Central memory CD8-positive, alpha-beta T cell (primary cell): ENCODE measurements around the gene CLDN5.

ENCODE experiments used
- ATAC-seq: fragments of 150-1000 bp; cut with Tn5 transposase; replicated peaks from 2 replicates; pipeline ENCODE4 v1.10.0; 2022; ENCODE audit warnings: mild to moderate bottlenecking, moderate FRiP score, moderate number of reproducible peaks; ENCODE audit not compliant: poor library complexity, severe bottlenecking; ENCODE audit errors: extremely low read depth
- DNase-seq, 2 donors: peaks; one replicate each; pipeline ENCODE4 v3.0.0; 2021; ENCODE audit warnings: low spot score in 2 of 2
- H3K27ac Mint-ChIP-seq: one replicate; pipeline ENCODE4 v1.8.0; 2022; ENCODE audit warnings: low read depth, mild to moderate bottlenecking, moderate library complexity, mixed read lengths
- H3K27me3 Mint-ChIP-seq: one replicate; pipeline ENCODE4 v1.8.0; 2022; ENCODE audit warnings: mixed read lengths
- H3K36me3 Mint-ChIP-seq: one replicate; pipeline ENCODE4 v1.8.0; 2022; ENCODE audit warnings: mild to moderate bottlenecking, moderate library complexity, mixed read lengths; ENCODE audit not compliant: insufficient read depth
- H3K4me1 Mint-ChIP-seq: one replicate; pipeline ENCODE4 v1.8.0; 2022; ENCODE audit warnings: mixed read lengths
- H3K4me3 Mint-ChIP-seq: one replicate; pipeline ENCODE4 v1.8.0; 2022; ENCODE audit warnings: mild to moderate bottlenecking, moderate library complexity, mixed read lengths
- H3K9me3 Mint-ChIP-seq: one replicate; pipeline ENCODE4 v1.8.0; 2022; ENCODE audit warnings: mixed read lengths

CLDN5 gene

GRCh38 chr22:19516378-19517170, 7.6 kb downstream of the CLDN5 start:
- Mint-ChIP-seq H3K9me3 (no peaks in the 10 kb centered on the region), H3K4me3 (no peak overlapping the region), H3K27ac (no peak overlapping the region), H3K36me3 (no peaks in the 10 kb centered on the region), H3K27me3 (no peaks in the 10 kb centered on the region), H3K4me1 (no peaks in the 10 kb centered on the region)
- DNase-seq: no peak
- no peak for ATAC-seq

GRCh38 chr22:19515654-19516377, 8.4 kb downstream of the CLDN5 start:
- ATAC-seq (no peak), DNase-seq (no peak)
- no peaks in the 10 kb centered on the region for H3K9me3 Mint-ChIP-seq
- H3K4me1 Mint-ChIP-seq: no peaks in the 10 kb centered on the region
- H3K36me3 Mint-ChIP-seq: no peaks in the 10 kb centered on the region
- no peak overlapping the region for H3K4me3 Mint-ChIP-seq
- no peaks in the 10 kb centered on the region for H3K27me3 Mint-ChIP-seq
- no peak overlapping the region for H3K27ac Mint-ChIP-seq

GRCh38 chr22:19514831-19515565, 9.2 kb downstream of the CLDN5 start:
- Mint-ChIP-seq H3K9me3 (no peaks in the 10 kb centered on the region), H3K36me3 (no peaks in the 10 kb centered on the region), H3K4me1 (no peaks in the 10 kb centered on the region), H3K27ac (no peak overlapping the region), H3K4me3 (no peak overlapping the region), H3K27me3 (no peaks in the 10 kb centered on the region)
- no peak for ATAC-seq
- no peak for DNase-seq

GRCh38 chr22:19513823-19514222, 10.4 kb downstream of the CLDN5 start:
- Mint-ChIP-seq H3K4me1 (no peaks in the 10 kb centered on the region), H3K9me3 (no peaks in the 10 kb centered on the region), H3K36me3 (no peaks in the 10 kb centered on the region), H3K4me3 (no peak overlapping the region), H3K27ac (peak overlapping the region; percentile 1), H3K27me3 (no peaks in the 10 kb centered on the region)
- DNase-seq (no peak), ATAC-seq (no peak)

- Mint-ChIP-seq H3K27ac (no peak overlapping the region), H3K36me3 (peaks cover 2% of the 10 kb centered on the region), H3K9me3 (no peaks in the 10 kb centered on the region), H3K27me3 (no peaks in the 10 kb centered on the region), H3K4me3 (no peak overlapping the region), H3K4me1 (peaks cover 1% of the 10 kb centered on the region)
- ATAC-seq (no peak), DNase-seq (no peak)
These were observed 13.3 kb downstream of the CLDN5 start for GRCh38 chr22:19510919-19511341.

- no peak for ATAC-seq
- DNase-seq: no peak
- no peaks in the 10 kb centered on the region for H3K9me3 Mint-ChIP-seq
- no peak overlapping the region for H3K4me3 Mint-ChIP-seq
- H3K4me1 Mint-ChIP-seq: peaks cover 10% of the 10 kb centered on the region
- no peaks in the 10 kb centered on the region for H3K27me3 Mint-ChIP-seq
- peaks cover 3% of the 10 kb centered on the region for H3K36me3 Mint-ChIP-seq
- no peak overlapping the region for H3K27ac Mint-ChIP-seq
These were observed 14.3 kb downstream of the CLDN5 start for GRCh38 chr22:19509923-19510322.

GRCh38 chr22:19509191-19509590, 15.0 kb downstream of the CLDN5 start:
- no peak for DNase-seq
- Mint-ChIP-seq H3K27ac (no peak overlapping the region), H3K36me3 (peaks cover 3% of the 10 kb centered on the region), H3K9me3 (no peaks in the 10 kb centered on the region), H3K4me1 (peaks cover 10% of the 10 kb centered on the region), H3K4me3 (no peak overlapping the region), H3K27me3 (no peaks in the 10 kb centered on the region)
- ATAC-seq: no peak

GRCh38 chr22:19508024-19508776, 16.0 kb downstream of the CLDN5 start:
- no peak overlapping the region for H3K4me3 Mint-ChIP-seq
- ATAC-seq (no peak), DNase-seq (no peak)
- peaks cover 10% of the 10 kb centered on the region for H3K4me1 Mint-ChIP-seq
- no peak overlapping the region for H3K27ac Mint-ChIP-seq
- peaks cover 3% of the 10 kb centered on the region for H3K36me3 Mint-ChIP-seq
- H3K9me3 Mint-ChIP-seq: no peaks in the 10 kb centered on the region
- H3K27me3 Mint-ChIP-seq: no peaks in the 10 kb centered on the region

- Mint-ChIP-seq H3K27ac (no peak overlapping the region), H3K4me1 (peaks cover 10% of the 10 kb centered on the region), H3K36me3 (peaks cover 3% of the 10 kb centered on the region), H3K27me3 (no peaks in the 10 kb centered on the region), H3K9me3 (no peaks in the 10 kb centered on the region), H3K4me3 (no peak overlapping the region)
- DNase-seq (no peak), ATAC-seq (no peak)
These were observed 16.7 kb downstream of the CLDN5 start for GRCh38 chr22:19507534-19507861.

- no peak for ATAC-seq
- DNase-seq: no peak
- H3K9me3 Mint-ChIP-seq: no peaks in the 10 kb centered on the region
- H3K4me3 Mint-ChIP-seq: no peak overlapping the region
- H3K27me3 Mint-ChIP-seq: no peaks in the 10 kb centered on the region
- peaks cover 3% of the 10 kb centered on the region for H3K36me3 Mint-ChIP-seq
- H3K27ac Mint-ChIP-seq: no peak overlapping the region
- H3K4me1 Mint-ChIP-seq: peaks cover 10% of the 10 kb centered on the region
These were observed 18.0 kb downstream of the CLDN5 start for GRCh38 chr22:19506212-19506611.

- Mint-ChIP-seq H3K4me1 (peaks cover 10% of the 10 kb centered on the region), H3K4me3 (no peak overlapping the region), H3K27me3 (no peaks in the 10 kb centered on the region), H3K27ac (no peak overlapping the region), H3K36me3 (peaks cover 5% of the 10 kb centered on the region), H3K9me3 (no peaks in the 10 kb centered on the region)
- no peak for DNase-seq
- ATAC-seq: no peak
These were observed 18.5 kb downstream of the CLDN5 start for GRCh38 chr22:19505735-19506126.

GRCh38 chr22:19504900-19505734, 19.1 kb downstream of the CLDN5 start:
- ATAC-seq: no peak
- no peak for DNase-seq

More at GRCh38 chr22:19504900-19505734, 19.1 kb downstream of the CLDN5 start:
- no peak overlapping the region for H3K27ac Mint-ChIP-seq
- H3K9me3 Mint-ChIP-seq: no peaks in the 10 kb centered on the region
- H3K4me3 Mint-ChIP-seq: no peak overlapping the region
- H3K36me3 Mint-ChIP-seq: peaks cover 7% of the 10 kb centered on the region
- H3K27me3 Mint-ChIP-seq: no peaks in the 10 kb centered on the region
- H3K4me1 Mint-ChIP-seq: peaks cover 10% of the 10 kb centered on the region
